Kidney tubule cell (primary cell): ENCODE results near the gene ARMCX4.
"Not testable (repeated sequence)": the region's sequence is repeated elsewhere in the genome, so short reads cannot be mapped to it uniquely, and the experiment has no call there.

Experiments
- DNase-seq: peaks from one replicate; pipeline ENCODE4 v3.0.0-alpha.2; 2018; ENCODE audit warnings: low spot score

Gene ARMCX4

DNA sequence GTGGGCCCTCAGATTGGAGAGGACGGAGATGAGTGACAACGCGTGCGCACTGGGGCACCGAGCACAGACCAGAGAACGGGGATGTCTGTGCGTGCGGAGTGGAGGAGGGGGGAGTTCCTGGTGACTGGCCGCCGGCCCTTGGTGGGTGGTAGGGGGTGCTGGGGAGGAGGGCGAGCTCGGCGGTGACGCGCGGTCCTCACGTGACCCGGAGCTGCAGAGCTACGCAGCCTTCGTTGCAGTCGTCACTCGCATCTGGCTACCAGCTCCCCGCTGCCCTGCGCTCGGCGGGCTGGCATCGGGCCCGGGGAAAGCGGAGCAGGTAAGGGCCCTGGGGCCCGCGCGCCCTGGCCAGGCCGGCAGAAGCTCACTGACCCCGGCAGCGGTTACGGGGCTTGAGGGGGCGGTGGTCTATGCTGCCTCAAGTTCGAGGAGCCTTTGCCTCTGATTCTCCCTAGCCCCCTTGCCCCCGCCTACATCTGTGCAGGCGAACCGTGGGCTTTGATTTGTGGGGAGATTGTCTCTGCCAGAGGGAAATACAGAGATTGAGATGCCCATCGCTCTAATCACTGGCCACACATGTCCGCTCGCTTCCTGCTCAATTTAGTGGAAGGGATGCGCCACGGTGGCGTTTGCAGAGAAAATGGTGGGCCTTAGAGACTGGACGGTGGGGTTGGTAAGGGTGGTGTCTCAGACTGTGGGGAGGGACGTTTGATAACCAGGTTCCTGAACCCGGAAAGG is at the start of gene ARMCX4:
ARMCX4 (plus strand) TSS at position 245 of the 738 bp plus-strand sequence. CDS start 3,134 bp downstream, outside the sequence.
- peak; percentile 29 for DNase-seq

DNA sequence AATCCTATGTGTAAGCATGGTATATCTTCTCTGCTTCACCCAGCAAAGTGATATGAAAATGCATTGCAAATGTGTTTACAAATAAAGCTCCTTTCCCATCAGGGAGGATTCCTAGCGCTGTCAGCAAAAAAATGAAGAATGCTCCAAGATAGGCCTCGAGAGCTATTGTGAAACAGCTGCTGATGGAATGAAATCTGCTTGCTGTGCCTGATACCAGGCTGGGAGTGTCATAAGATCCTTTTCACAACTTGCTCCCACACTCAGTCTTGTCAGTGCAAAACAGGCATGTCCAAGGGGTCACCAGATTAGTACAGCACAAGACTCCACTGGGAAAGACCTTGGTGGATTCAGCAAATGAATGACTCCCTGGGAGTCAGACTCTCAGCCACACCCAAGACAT is 43.2 kb upstream of the ARMCX4 start:
- DNase-seq = no peak

DNA sequence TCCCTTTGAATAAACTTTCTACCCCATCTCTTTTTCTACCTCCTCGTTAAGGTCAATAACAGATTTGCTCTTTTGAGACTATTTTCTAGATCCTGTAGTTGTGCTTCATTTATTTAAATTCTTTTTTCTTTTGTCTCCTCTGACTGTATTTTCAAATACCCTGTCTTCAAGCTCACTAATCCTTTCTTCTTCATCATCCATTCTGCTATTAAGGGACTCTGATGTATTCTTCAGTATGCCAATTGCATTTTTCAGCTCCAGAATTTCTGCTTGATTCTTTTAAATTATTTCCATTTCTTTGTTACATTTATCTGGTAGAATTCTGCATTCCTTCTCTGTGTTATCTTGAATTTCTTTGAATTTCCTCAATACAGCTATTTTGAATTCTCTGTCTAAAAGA is 36.0 kb upstream of the ARMCX4 start:
- DNase-seq = no peak

DNA sequence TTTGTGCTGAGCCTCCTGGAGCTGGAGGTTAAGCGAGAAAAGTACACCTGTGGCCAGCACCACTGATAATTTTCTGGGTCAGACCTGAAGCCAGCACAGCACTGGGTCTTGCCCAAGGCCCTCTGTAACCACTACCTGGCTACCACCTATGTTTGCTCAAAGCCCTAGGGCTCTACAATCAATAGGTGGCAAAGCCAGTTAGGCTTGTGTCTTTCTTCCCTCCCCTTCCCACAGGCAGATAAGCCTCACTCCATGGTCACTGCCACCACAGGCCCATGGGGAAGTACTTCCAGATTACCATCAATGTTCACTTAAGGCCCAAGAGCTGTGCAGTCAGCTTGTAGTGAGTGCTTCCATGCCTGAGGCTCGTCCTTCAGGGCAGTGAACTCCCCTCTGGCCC is 35.2 kb upstream of the ARMCX4 start:
- no peak for DNase-seq

DNA sequence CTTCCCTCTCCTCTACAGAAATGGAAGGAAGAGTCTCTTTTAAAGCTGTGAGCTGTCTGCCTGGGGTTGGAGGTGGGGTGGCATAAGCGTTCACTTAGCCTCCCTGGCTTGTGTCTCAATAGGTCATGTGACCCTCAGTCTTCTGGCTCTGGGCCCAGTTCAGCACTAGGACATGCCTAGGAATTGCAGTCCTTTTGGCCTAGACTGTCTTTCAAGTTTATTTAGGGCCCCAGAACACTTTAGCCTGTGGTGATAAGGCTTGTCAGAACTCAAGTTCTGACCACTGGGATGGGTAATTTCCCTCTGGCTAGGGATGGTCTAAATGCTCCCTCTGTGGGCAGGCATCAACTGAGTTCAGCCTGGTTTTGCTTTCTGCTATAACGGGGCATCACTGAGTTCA is 34.3 kb upstream of the ARMCX4 start:
- peak; percentile 16 for DNase-seq

DNA sequence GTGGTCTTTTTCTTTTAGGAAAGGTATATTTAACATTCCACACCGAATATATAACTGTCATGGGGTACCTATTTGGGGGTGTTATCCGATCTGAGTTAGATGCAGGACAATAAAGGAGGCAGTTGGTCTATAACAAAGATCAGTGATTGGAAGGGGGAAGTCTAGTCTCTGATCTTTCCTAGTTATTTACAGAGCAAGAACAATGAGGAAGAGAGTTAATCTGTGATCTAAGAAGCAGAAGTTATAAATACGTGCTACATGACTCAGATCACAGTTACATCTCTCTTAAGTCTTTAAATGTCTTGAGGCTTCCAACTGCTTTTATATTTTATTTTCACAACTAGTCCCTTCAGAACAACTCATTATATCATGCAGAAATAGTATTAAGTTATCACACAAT is 33.2 kb upstream of the ARMCX4 start:
- DNase-seq = no peak

DNA sequence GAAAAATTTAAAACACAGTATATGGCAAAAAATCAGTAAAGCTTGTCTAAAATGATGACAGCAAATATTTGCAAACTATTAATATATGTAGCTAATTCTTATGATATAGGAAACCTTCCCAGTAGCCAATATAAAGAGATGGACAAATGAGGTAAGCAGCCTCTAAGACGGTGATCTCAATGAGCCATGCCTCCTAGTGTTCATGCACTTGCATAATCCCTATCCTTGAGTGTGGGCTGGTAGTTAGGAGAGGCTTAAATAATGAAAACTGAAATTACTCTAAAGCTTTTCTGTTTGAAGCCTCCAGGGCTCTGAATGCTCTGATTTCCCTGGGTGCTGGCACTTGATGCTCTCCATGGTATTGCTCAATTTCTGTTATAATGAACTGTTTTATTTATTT is 24.6 kb upstream of the ARMCX4 start:
- no peak for DNase-seq

DNA sequence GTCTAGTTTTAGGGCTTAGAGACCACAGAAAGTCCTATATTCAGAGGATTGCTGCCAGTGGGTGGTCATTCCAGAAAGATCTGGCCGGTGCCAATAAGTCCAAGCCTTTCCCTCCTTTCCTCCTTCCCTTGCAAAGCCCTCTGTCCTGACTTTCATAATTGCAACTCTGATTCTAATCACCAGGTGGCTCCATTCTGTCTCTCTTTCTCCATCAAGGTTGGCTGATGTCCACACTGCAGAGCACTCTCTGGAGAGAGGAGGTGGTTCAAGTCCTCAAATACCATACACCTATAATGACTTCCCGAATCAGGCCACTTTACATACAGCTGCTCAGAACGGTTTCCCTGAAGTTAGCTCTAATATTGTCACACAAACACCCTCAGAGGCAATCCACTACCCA is 22.4 kb upstream of the ARMCX4 start:
- peak; percentile 26 for DNase-seq

DNA sequence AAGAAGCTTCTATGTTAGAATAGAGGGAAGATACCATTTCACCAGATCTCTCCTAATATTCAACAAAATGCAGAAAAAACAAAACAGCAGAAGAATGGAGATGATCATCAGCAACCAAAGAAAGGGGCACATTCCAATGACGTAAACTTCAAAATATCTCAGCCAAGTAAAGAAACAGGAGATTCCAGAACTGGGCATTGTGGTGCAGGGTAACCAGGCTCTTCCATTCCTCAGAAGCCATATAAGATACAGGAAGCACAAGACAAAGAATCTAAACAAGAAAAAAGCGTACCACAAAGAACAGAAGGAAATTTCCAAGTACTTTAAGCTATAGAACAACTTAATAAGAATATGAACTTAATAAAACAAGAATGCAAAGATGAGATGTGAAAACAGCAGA is 6.9 kb upstream of the ARMCX4 start:
- no peak for DNase-seq

DNA sequence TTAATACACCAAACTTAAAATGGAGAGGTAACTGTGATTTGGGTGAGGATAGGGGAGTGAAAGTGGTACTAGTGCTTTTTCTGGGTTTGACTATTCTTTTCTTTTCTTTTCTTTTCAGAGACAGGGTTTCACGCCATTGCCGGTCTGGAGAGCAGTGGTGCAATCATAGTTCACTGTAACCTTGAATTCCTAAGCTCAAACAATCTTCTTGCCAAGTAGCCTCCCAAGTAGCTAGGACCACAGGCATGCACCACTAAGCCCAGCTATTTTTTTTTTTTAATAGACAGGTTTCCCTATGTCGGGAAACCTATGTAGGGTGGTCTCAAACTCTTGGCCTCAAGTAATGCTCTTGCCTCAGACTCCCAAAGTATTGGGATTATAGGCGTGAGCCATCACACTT is 3.0 kb upstream of the ARMCX4 start:
- no peak for DNase-seq

DNA sequence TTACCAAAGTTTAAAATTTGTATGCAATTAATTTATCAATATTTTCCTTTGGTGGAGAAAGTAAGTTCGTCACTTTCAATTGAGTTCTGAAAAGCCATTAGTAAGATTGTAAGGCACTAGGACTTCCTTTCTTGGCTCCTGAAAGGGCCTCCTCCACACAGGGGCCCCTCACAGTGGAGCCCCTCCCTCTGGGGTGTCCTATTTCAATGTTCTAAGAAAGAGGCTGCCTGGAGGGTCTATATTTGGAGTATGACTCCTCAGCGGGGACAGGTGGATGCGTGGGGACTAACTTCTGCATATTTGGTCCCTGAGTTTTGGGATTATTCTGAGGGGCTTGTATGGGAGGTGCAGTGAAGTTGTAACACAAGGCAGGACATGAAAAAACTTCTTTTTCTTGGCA is 1.6 kb upstream of the ARMCX4 start:
- DNase-seq = no peak

DNA sequence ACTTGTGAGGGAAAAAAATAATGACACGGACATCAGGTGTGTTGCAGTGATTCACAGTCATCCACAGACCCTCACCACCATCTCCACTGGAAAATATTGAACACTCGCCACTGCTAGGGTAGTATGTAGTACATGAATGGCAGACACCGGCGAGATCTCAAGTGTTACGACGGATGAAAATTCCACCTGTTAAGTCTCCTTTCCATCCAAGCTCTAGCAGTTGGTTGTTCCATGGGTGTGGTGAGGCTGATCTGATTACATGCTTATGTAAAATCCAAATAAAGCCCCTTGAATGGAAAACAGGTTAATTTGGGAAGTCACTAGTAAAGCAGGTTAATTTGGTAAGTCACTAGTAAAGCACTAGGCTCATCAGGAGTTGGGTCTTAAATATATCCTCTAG is 1.1 kb upstream of the ARMCX4 start:
- DNase-seq = no peak

DNA sequence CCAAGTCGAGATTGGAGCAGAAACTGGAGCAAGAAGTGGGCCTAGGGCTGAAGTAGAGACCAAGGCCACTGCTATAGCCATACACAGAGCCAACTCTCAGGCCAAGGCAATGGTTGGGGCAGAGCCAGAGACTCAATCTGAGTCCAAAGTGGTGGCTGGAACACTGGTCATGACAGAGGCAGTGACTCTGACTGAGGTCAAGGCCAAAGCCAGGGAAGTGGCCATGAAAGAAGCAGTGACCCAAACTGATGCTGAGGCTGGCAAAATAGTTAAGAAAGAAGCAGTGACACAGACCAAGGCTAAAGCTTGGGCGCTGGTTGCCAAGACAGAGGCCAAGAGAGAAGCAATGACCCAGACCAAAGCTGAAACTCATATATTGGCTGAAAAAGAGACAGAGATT is 3.5 kb downstream of the ARMCX4 start:
- DNase-seq = no peak

DNA sequence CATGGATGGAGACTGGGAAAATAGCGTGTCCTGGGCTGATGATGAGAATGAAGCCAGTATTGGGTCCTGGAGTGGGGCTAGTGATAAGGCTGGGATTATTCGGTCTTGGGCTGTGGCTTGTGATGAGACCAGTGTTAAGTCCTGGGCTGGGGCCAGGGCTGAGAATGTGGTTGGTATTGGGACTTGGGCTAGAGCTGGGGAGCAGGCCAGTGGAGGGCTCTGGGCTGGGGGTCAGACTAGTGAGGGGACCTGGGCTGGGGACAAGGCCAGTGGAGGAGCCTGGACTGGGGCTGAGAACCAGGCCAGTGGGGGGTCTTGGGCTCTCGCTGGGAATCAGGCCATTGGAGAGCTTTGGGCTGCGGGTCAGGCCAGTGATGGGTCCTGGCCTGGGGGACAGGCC is 6.7 kb downstream of the ARMCX4 start:
- no peak for DNase-seq

DNA sequence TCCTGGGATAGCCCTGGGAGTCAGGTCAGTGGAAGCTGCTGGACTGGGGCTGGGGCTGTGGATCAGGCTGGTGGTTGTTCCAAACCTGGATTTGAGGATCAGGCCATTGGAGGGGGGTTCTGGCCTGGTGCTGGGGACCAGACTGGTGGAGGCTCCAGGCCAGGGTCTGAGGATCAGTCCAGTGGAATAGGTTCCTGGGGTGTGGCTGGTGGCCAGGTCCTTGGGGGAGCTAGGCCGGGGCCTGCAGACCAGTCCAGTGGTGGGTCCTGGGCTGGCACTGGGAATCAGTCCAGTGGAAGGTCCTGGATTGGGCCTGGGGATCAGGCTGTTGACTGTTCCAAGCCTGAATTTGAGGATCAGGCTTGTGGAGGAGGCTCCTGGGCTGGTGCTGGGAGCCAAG is 8.0 kb downstream of the ARMCX4 start:
- DNase-seq = no peak

DNA sequence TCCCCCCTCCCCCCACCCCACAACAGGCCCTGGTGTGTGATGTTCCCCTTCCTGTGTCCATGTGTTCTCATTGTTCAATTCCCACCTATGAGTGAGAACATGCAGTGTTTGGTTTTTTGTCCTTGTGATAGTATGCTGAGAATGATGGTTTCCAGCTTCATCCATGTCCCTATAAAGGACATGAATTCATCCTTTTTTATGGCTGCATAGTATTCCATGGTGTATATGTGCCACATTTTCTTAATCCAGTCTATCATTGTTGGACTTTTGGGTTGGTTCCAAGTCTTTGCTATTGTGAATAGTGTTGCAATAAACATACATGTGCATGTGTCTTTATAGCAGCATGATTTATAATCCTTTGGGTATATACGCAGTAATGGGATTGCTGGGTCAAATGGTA is 17.7 kb downstream of the ARMCX4 start:
- DNase-seq = not testable (repeated sequence)

DNA sequence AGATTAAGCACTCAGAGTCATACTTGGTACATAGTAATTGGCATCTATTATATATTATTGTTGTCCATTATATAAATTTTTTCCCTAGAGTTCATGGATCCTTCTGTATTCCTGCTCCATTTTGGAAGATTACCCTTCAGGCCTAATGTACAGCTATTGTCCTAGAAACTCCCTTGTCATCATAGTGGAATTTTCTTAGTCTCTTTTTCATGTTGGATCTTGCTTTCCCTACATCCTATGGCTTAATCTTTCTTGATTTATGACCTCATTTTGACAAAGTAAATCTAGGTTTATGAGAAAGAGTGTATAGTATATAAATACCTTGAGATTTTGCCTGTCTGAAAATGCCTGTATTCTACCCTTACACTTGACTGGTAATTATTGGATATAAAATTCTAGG is 22.1 kb downstream of the ARMCX4 start:
- no peak for DNase-seq

DNA sequence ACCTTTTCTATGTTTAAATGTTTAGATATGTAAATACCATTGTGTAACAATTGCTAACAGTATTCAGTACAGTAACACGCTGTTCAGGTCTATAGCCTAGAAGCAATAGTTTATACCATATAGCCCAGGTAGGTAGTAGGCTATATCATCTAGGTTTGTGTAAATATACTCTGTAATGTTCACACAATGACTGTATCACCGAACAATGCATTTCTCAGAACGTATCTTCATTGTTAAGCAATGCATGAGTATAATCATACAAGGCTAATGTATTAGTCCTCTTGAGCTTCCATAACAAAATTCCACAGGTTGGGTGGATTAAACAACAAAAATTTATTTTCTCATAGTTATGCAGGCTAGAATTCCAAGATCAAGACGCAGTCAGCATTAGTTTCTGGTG is 22.7 kb downstream of the ARMCX4 start:
- DNase-seq = no peak

DNA sequence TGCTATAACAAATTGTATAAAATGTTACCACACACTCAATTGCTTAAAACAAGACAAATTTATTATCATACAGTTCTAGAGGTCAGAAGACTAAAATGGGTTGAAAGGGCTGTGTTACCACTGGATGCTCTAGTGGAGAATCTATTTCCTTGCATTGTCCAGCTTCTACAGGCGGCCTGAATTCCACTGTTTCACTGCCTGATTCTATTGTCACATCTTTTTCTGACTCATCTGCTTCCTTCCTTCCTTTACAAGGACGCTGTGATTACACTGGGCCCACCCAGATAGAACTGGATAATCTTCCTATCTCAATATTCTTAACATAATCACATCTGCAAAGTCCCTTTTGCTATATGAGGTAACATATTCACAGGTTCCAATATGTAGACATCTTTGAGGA is 45.7 kb downstream of the ARMCX4 start:
- DNase-seq = no peak
